GM21526 (cell line): ENCODE measurements around the gene NFIX.

ENCODE experiments used
- ATAC-seq: cut with Tn5 transposase; IDR thresholded peaks from one replicate; pipeline ENCODE4 v1.9.1; 2021; ENCODE audit warnings: moderate library complexity; ENCODE audit not compliant: unreplicated experiment, low FRiP score

Gene NFIX

DNA sequence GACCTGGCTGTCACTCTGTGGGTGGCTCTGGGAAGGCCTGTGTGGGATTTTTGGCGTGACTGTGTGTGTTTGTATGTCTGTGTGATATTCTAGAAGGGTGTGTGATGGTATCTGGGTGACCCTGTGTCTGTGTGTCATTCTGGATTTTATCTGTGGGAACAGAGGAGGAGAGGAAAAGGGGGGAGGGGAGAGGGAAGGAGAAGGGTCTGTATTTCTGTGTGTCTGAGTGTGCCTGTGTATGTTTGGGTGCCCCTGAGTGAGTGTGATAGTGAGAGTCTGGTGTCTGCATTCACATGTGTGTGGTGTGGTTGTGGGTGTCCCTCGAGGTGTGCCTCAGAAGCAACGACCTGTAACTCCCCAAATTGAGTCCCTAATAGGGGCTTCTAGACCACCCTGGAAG lies 8.1 kb upstream of the NFIX start:
- no peak for ATAC-seq

DNA sequence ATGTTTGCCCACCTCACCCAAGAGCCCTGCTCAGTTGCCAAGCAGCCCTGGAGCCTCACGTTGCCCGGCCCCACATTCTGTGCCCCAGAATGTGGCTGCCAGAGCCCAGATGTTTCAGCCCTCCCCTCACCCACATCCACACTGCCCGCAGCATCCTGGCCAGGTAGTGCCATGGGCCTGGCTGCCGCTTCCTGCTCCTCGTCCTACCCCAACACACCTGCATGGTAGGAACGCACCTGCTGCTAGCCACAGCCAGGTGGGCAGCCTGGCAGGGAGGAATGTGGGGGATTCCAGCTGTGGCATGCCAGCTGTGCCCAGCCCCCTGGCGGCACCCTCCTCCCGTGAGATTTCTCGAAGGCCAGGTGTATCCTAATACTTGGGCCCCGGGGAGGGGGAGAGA lies 7.5 kb upstream of the NFIX start:
- no peak for ATAC-seq

DNA sequence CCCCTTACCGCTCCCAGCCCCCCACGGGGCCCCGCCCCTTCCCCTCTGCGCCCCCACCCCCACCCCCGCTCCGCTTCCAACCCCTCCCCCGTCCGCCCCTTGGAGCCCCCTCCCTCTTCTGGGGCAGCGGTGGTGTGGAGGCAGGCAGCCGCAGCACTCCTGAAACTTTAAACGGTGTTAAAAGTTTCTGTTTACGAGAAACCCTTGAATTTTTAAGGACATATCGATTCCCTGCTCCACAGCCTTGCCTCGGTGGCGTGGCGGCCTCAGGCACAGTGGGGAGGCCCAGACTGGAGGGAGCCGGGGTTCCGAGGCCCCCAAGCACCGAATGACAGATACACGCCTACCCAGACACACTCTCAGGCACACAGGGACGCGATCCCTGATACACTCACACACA lies 4.8 kb upstream of the NFIX start:
- ATAC-seq = no peak

DNA sequence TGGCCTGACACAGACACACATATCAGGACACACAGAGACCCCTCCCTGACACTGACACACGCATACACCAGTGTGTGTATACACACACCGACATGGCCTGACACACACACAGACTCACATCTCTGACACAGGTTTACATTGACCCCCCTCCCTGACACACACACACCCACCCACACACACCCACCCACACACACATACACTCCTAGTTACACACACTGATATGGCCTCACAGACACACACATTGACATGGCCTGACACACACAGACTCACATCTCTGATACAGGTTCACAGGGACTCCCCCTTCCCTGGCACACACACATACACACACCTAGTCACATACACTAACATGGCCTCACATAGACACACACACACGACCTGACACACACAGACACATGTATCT lies 4.4 kb upstream of the NFIX start:
- ATAC-seq = no peak

DNA sequence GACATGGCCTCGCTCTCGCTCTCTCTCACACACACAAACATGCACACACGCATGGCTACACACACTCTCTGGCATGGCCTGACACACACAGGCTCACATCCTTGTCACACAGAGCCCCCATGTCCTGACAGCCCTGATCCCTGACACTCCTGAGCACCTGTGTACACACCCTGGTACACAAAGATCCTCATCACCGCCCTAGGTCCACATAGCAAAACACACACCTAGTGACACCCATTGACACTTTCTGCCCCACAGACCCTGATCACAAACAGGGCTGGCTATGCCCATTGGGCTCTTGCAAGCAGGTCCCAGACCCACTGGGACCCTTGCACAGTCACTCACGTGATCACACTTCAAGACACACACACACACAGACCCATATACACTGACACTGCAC lies 4.0 kb upstream of the NFIX start:
- no peak for ATAC-seq

DNA sequence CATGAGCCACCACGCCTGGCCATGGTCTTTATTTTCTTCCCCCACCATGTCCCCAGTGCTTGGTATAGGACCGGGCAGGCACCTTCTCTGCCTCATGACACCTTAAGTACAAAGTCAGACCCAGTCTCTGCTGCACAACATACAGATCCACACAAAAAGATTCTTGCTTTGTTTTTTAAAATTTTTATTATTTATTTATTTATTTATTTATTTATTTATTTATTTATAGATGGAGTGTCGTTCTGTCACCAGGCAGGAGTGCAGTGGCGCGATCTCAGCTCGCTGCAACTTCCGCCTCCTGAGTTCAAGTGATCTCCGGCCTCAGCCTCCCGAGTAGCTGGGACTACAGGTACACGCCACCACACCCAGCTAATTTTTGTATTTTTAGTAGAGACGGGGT lies 2.5 kb upstream of the NFIX start:
- no peak for ATAC-seq

DNA sequence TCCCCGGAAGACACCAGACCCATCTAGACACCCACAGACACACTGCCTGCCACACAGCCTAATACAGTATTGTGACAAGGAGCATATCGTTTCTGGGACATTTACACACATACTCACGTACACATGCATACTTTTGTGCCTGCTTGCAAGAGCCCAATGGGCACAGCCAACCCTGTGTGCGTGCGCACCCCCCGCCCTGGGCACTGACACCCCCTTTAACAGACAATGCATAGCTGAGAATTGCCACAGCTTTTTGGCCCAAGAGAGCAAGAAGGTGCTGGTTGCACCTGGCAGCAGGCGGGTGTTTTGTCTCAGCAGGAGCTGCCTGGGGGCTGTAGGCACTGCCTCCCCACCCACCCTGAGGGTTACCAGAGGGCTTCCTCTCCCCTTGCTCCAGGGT lies 1.7 kb upstream of the NFIX start:
- no peak for ATAC-seq

DNA sequence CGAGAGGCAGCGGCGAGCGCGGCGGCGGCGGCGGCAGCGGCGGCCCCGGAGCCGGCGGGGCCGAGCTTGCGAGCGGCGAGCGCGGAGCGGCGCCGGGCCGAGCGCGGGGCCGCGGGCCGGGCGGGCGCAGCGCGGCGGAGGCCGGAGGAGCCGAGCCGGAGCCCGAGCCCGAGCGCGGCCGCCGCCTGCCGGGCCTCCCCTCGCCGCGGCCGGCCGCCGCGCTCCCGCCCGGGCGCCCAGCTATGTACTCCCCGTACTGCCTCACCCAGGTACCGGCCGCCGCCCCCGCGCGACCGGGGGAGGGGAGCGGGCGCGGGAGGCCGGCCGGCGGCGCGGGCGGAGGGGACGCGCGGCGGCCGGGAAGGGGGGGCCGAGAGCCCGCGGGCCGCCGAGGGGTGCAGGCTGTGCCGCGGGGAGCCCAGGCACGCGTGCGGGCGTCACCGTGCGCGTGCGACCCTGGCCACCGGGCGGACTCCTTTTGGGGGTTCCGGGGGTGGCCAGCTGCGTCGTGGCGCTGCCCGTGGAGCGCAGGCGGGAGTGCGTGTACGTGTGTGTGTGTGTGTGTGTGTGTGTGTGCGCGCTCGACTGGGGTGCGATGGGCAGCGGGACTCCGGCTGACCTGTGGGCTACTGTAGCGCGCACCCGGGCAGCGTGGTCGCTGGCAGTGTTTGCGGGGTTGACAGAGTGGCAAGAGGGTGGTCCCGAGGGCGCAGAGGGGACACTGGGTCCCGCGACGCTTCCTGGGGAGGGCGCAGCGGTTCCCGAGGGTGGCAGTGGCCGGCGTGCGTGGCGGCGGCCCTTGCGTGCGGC lies 526 bp downstream of the NFIX start:
- no peak for ATAC-seq

DNA sequence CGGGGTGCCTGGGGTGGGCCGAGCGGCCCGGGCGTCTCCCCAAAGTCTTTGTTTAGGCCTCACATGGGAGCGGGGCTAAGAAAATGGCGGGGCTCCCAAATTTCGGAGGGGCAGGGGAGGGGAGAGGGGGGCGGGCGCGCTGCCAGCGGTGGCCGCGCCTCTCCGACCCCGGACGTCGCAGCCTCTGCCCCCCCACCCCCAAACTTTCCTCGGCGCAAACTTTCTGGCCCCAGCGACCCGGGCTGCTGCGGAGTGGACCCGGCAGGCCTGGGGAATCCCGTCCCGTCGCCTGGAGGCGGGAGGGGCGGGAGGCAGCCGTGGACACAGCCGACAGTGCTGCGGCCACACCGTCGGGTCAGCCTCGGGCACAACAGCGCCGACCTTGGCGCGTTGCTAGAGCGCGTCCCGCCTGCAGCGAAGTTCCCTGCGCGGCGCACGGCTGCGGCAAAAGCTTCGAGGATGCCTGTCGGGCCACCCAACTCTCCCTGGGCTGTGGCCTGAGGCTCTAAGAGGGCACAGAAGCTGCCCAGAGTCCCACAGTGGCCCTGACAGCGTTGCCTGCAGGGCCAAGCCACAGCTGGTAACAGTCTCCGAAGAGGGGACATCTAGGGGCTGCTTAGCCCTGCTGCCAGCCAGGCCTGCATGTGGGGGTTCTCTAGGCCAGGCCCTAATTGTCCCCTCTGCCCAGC lies 1.3 kb downstream of the NFIX start:
- ATAC-seq = no peak

DNA sequence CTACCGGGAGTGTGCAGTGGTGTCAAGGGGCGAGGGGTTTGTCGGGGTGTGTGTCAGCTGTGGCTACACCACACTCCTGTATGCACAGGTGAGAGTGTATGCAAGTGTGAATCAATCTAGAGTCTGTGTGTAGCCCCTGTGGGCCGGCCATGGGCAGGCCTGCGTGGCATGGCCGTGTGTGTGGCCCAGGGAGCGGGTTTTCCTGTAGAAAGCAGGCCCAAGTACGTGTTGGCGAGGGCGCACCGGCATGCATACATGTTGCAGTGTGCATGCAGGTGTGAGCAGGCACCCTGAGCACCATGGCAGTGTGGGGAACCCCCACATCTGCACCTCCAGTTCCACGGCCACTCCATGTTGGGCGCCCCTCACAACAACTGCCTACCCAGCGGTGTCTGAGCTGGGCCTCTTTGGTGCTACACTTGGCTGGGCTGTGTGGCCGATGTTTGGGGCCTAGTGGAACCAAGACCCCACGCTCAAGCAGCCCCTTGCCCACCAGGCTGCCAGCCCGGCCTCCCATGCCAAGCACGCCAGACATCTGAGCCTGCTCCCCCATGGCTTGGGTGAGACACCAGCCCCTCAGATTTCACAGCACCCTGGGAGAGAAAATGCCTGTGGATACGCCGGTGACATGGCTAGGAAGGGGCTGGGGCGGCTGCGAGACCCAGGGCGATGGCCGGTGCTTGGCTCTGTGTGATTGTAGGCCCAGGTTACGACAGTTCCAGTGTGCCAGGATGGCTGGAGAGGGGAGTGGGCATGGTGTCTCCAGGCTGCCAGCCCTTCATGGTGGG lies 2.1 kb downstream of the NFIX start:
- no peak for ATAC-seq

DNA sequence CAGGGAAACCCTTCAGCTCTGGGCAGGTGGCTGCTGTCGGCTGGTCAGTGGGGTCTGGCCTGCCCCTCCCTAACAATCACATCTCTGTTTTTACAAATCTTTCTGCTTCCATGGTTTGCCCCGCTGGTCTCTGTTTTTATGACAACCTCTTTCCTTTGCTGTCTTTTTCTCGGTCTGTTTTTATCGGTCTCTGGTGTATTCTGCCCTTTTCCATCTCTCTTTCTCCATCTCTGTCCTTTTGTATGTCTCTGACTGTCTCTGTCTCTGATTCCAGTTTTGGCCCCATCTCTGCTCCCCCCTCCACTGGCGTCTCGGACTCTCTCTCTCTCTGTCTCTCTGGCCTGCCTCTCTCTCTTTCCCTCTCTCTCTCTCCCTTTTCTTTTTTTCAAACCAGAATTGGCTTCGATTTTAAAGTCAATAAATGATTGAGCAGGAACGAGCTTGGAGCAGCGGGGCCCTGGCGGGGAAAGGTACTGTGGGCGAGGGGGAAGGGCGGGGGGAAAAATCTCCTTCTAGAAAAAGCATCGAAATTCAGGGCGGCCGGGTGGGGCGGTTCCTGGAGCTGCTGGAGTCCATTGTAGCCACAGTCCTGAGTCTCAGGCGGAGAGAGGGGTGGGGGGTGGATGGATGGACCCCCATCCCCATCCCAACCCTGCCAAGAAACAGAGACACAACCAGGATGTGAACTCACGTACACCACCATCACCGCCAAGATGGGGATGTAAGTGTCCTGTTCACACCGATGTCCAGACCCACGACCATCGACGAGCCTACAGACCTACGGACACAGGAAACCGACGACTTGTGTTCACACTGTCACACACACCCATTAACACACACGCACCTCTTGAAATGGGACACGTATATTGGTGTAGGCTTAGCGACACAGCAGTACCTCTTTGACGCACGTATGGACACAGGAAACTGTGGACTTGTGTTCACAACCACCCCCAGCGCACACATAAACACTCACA lies 3.0 kb downstream of the NFIX start:
- ATAC-seq = no peak

DNA sequence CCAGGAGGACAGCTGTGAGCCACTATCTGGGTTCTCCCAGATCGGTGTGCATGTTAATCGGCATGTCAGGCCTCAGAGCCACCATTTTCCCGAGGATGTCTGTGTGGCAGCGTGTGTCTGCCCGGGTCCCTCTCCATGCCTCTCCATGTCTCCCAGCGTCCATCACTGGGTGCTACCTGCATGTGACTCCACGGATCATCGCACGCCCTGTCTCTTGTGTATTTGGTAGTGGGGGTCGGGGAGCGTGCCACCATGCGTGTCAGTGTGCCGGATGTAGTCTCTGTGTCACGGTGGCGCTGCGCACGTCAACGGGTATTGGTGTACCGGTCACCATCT lies 5.9 kb downstream of the NFIX start:
- no peak for ATAC-seq

DNA sequence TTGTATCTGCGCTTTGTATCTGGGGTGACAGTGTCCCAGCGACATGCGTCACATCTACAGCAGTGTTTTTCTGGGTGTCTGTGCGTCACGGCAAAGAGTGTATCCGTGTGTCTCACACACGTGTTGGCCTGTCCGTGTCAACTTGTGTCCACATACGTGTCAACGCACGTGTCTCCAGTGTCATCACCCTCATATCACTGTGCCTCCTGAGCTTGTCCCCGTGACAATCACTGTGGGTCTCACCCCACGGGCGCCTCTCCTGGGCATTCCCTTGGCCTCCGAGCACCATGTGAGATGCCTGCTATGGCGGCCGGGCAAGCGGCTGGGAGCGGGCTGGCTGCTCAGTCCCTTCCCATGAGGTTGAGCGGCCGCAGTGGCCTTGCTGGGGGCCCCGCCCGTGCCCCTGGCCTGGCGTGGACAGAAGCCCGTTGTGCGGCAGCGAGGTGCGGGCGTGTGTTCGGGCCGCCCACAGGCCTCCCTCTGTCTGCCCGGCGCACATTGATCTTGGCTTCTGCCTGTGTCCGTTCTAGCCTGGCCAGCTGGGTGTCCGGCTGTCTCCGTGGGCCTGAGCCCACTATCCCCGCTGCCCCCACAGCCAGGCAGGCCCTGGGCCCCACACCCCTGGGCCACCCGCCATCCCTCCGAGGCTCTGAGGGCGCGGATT lies 6.4 kb downstream of the NFIX start:
- ATAC-seq = no peak

DNA sequence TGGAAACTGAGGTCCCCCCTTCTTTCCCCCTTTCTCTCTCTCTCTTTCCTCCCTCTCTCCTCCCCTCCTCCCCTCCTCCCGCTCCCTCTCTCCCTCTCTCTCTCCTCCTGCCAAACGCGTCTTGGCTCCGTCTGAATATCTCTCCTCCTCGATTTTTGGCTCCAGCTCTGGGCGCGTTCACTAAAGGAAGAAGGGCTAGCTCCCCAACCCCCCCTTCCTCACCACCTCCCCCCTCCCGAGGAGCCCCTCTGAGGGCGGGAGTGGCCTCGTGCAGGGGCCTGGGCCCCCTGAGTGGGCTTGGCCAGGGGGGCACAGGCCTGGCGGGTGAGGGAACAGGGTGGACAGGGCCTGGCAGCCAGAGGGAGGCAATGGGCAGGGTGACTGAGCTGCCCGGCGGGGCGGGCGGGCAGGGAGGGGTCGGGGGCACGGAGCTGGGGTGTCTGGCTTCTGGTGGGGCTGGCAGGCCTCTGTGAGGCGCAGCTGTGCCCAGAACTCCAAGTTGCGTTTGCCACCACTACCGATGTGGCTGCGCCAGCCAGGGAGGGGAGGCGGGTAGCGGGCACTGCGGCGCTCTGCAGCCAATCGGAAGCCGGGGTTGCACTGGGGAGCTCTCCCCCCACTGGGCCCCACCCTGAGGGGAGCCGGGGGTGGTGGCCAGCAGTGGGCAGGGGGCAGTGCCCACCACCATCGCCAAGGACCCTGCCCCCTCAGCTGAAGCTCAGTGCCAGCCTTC lies 7.1 kb downstream of the NFIX start:
- no peak for ATAC-seq

DNA sequence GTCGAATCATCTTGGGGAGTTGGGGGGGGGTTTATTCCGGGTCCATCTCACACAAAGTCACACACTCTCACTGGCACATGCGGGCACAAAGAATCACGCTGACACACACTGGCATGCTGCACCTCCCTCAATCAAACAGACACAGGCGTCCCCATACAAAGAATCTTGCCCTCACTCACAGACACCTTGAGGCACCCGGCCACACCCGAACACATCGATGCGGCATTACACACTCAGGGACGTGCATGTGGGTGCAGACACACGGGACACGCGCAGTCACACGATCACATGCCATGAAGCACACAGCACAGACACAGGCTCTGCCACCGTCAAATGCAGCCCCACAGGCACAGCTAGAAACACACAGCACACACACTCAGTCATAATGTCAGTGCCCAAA lies 7.8 kb downstream of the NFIX start:
- no peak for ATAC-seq

DNA sequence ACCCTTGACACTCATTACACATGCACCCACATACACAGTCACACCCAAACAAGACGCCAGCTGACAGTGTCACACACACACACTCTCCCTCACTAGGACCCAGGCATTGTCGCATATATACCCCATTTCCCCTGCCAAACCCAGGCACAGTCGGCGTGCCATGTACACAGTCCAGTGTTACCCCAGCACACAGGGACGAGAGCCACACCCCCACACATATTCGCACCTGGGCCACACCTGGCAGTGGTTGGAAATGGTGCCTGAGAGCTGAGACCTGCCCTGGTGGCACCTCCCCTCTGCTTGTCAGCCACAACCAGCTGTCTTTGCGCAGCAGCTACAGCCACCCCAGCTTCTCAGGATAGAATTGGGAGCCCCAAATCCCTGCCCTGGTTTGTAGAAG lies 9.0 kb downstream of the NFIX start:
- ATAC-seq = no peak

DNA sequence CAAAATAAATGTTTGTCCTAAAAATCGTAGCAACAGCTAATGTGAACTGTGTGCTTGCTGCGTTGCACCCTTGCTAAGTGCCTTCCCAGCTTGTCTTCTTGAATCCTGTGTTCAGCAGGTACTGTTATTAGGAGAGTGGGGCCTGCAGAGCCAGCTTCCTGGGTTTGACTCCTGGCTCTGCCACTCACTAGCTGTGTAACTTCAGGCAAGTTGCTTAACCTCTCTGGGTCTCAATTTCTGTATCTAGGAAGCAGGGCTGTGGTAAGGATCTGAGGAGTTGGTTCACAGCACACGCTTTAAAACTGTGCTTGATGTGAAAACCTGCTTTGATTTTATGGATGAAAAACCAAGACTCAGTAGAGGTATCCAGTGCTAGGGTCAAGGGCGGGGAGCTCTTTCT lies 10.0 kb downstream of the NFIX start:
- no peak for ATAC-seq

DNA sequence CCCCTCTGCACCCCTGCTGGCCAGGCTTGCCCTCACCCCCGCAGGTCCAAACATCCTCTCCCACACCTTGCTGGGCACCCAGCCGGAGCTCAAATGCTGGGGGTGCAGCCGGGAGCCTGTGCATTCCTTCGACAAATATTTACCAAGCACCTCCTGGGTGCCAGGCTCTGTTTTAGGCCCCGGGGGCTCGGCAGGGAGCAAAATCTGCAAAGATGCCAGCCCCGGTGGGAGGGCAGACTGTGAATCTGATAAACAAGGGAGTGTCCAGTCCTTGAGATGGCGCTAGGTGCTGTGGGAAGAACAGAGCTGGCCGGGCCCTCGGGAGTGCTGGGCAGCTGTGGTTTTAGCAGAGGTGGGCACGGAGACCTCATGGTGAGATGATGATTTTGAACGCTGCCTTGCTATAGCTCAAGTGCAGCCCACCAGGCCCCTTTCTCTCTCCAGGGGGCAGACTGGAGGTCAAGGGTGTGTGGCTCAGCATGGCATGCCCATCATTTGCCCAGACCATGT lies 10.6 kb downstream of the NFIX start:
- no peak for ATAC-seq
